GM23248 (cell line): ENCODE data around the gene NOS2. TPM values are rescaled to one million over a fixed set of nuclear protein-coding genes. Genes with fewer than 3 reads are reported as not detected.
"Not testable (repeated sequence)": the region's sequence is repeated elsewhere in the genome, so short reads cannot be mapped to it uniquely, and the experiment has no call there.

Experiments
- DNase-seq: peaks from one replicate; pipeline ENCODE4 v3.0.0-alpha.2; 2015
- H2AFZ ChIP-seq: fragments of 200-600 bp; sonication (generic); 2 replicates; pipeline ENCODE4 v1.6.1; 2016; ENCODE audit warnings: antibody characterized with exemption
- H3F3A ChIP-seq: fragments of 200-600 bp; sonication (generic); 2 replicates; pipeline ENCODE4 v1.6.1; 2016; ENCODE audit warnings: mild to moderate bottlenecking, antibody characterized with exemption, mixed run types; ENCODE audit not compliant: insufficient read depth
- H3K27ac ChIP-seq: fragments of 200-600 bp; sonication (generic); 2 replicates; pipeline ENCODE4 v1.5.1; 2016; ENCODE audit warnings: mild to moderate bottlenecking
- H3K27me3 ChIP-seq: fragments of 200-600 bp; sonication (generic); replicated peaks from 2 replicates; pipeline ENCODE4 v1.6.1; 2016; ENCODE audit warnings: mild to moderate bottlenecking; ENCODE audit not compliant: insufficient read depth
- H3K36me3 ChIP-seq: fragments of 200-600 bp; sonication (generic); 2 replicates; pipeline ENCODE4 v1.6.1; 2016; ENCODE audit warnings: low read depth, mild to moderate bottlenecking
- H3K4me1 ChIP-seq: fragments of 200-600 bp; sonication (generic); 2 replicates; pipeline ENCODE4 v1.6.1; 2016; ENCODE audit warnings: mild to moderate bottlenecking; ENCODE audit not compliant: insufficient read depth
- H3K4me2 ChIP-seq: fragments of 200-600 bp; sonication (generic); one replicate; pipeline ENCODE4 v1.6.1; 2016; ENCODE audit warnings: mild to moderate bottlenecking; ENCODE audit not compliant: unreplicated experiment
- H3K4me3 ChIP-seq: fragments of 200-600 bp; sonication (generic); 2 replicates; pipeline ENCODE4 v1.5.1; 2016; ENCODE audit warnings: mild to moderate bottlenecking
- H3K79me2 ChIP-seq: fragments of 200-600 bp; sonication (generic); 2 replicates; pipeline ENCODE4 v1.6.1; 2016; ENCODE audit warnings: mild to moderate bottlenecking; ENCODE audit not compliant: insufficient read depth
- H3K9ac ChIP-seq: fragments of 200-600 bp; sonication (generic); 2 replicates; pipeline ENCODE4 v1.6.1; 2016; ENCODE audit warnings: mild to moderate bottlenecking
- H3K9me2 ChIP-seq: fragments of 200-600 bp; sonication (generic); 2 replicates; pipeline ENCODE4 v1.6.1; 2016; ENCODE audit warnings: mixed run types, mild to moderate bottlenecking, moderate library complexity; ENCODE audit not compliant: insufficient read depth
- H3K9me3 ChIP-seq: fragments of 200-600 bp; sonication (generic); one replicate; pipeline ENCODE4 v1.6.1; 2017; ENCODE audit warnings: low read depth
- H4K20me1 ChIP-seq: fragments of 200-600 bp; sonication (generic); 2 replicates; pipeline ENCODE4 v1.6.0; 2016; ENCODE audit not compliant: insufficient read depth
- EZH2 ChIP-seq: fragments of 200-600 bp; sonication (generic); IDR thresholded peaks from 2 replicates; pipeline ENCODE4 v1.6.1; 2018; ENCODE audit warnings: antibody characterized with exemption, mild to moderate bottlenecking; ENCODE audit not compliant: insufficient read depth, poor library complexity, severe bottlenecking
- EZH2phosphoT487 ChIP-seq: fragments of 200-600 bp; sonication (generic); IDR thresholded peaks from 2 replicates; pipeline ENCODE4 v1.6.1; 2018; ENCODE audit warnings: antibody characterized with exemption, moderate library complexity, mild to moderate bottlenecking, low read depth; ENCODE audit not compliant: insufficient read depth
- WGBS, 2 experiments: methylation state at CpG; one replicate each; pipeline ENCODE4 v1.1.6; 2015 to 2017; ENCODE audit warnings: low lambda C conversion rate in 2 of 2, low coverage in 1 of 2; ENCODE audit errors: missing lambda C conversion rate in 2 of 2; 5-methylcytosine and 5-hydroxymethylcytosine counted together
- in situ Hi-C: fragments of 300-500 bp; cut with MboI; formaldehyde crosslinking; loops from 2 replicates; pipeline ENCODE4 v1.15.0; 2020
- polyA plus RNA-seq: library from polyadenylated mRNA; unstranded; fragments of >200 nt; fragmentation: Nextera tagmentation; extraction: Ambion mirVana; gene quantifications from 2 replicates; pipeline ENCODE4 v1.2.1, GENCODE V29; 2016
- total RNA-seq: library from RNA; depleted of rRNA; stranded (reverse); fragments of >200 nt; shearing (Covaris generic); gene quantifications from 2 replicates; pipeline ENCODE4 v1.2.3, GENCODE V29; 2014

NOS2 gene
- total and polyA plus RNA-seq, 2 experiments from 2014 or later: not detected

DNA sequence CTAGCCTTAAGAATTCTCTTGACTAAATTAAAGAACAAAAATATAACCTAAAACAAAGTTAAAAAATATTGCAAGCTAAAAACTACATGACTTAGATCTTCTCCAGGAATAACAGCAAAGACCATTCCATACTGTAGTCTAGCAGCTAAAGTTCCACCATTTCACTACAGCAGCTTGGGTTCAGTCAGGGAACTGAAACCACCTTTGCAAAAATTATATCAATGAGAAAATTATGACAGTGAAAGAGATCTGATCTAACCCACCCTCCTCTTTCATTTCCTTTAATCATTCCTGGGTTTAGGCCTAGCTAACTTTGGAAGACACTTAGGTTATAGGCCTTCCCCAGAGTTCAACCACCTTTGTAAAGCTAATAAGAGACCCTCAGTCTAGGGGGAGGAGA is 36.3 kb upstream of the NOS2 start:
- Histone ChIP-seq H3F3A (no peaks in the 10 kb centered on the region), H3K79me2 (no peaks in the 10 kb centered on the region), H3K27me3 (0 out of 2 replicates have a peak, but pooled peaks cover 4% of the 10 kb centered on the region), H3K36me3 (no peaks in the 10 kb centered on the region), H3K9me3 (no peaks in the 10 kb centered on the region), H3K4me2 (no peak overlapping the region), H2AFZ (no peak overlapping the region), H3K4me1 (no peaks in the 10 kb centered on the region), H4K20me1 (no peaks in the 10 kb centered on the region), H3K4me3 (no peak overlapping the region), H3K27ac (no peak overlapping the region), H3K9me2 (no peaks in the 10 kb centered on the region), H3K9ac (no peak overlapping the region)
- no peak for DNase-seq
- TF ChIP-seq EZH2phosphoT487 (no peak), EZH2 (no peak)
- in situ Hi-C loops: no loop called here

GRCh38 chr17:27834571-27834970 is 34.2 kb upstream of the NOS2 start:
- H4K20me1 ChIP-seq: no peaks in the 10 kb centered on the region
- WGBS, 2 experiments: 53 to 56% methylated on average over 3 of the region's 3 CpGs
- in situ Hi-C loops: no loop called here

GRCh38 chr17:27832831-27833230 is 32.5 kb upstream of the NOS2 start:
- no peaks in the 10 kb centered on the region for H3K4me1 ChIP-seq
- H3K27ac ChIP-seq: no peak overlapping the region
- H3K79me2 ChIP-seq: no peaks in the 10 kb centered on the region
- no peak overlapping the region for H3K4me2 ChIP-seq
- peaks cover 4% of the 10 kb centered on the region; the same call in 1 of the 2 replicates for H3K27me3 ChIP-seq
- no peak overlapping the region for H2AFZ ChIP-seq
- TF ChIP-seq EZH2: no peak
- no peak for TF ChIP-seq EZH2phosphoT487
- in situ Hi-C loops: no loop called here
- H3K9me3 ChIP-seq: no peaks in the 10 kb centered on the region
- H3F3A ChIP-seq: no peaks in the 10 kb centered on the region
- H4K20me1 ChIP-seq: no peaks in the 10 kb centered on the region
- no peak overlapping the region for H3K4me3 ChIP-seq
- no peak for DNase-seq
- no peaks in the 10 kb centered on the region for H3K36me3 ChIP-seq
- H3K9me2 ChIP-seq: no peaks in the 10 kb centered on the region
- H3K9ac ChIP-seq: no peak overlapping the region

More at GRCh38 chr17:27834571-27834970, 34.2 kb upstream of the NOS2 start:
- no peak for DNase-seq
- Histone ChIP-seq H2AFZ (no peak overlapping the region), H3K27me3 (0 out of 2 replicates have a peak, but pooled peaks cover 4% of the 10 kb centered on the region), H3K9ac (no peak overlapping the region), H3K9me3 (no peaks in the 10 kb centered on the region), H3K4me1 (no peaks in the 10 kb centered on the region), H3K9me2 (no peaks in the 10 kb centered on the region), H3K4me3 (no peak overlapping the region), H3F3A (no peaks in the 10 kb centered on the region), H3K79me2 (no peaks in the 10 kb centered on the region), H3K36me3 (no peaks in the 10 kb centered on the region), H3K4me2 (no peak overlapping the region), H3K27ac (no peak overlapping the region)
- TF ChIP-seq EZH2: no peak
- no peak for TF ChIP-seq EZH2phosphoT487

DNA sequence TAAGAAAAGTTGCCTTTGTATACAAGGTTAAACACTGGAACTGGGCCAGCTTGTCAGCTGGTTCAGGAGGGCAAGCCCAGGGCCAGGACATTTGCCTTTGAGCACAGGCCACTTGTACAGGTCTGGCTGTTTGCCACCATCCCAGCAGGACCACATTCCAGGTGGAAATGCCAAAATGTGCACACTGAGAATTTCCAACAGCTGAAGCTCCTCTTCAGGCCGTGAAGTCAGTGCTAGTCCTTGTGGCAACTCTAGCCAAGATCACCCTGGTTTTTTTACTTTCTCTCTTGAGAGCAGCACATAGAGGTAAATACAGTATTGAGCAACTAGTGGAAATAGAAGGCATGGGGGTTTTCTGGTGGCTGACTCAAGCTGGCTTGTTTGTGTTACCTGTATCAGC is 29.6 kb upstream of the NOS2 start:
- H3K27me3 ChIP-seq, H3K79me2 ChIP-seq, H2AFZ ChIP-seq, H3K9me2 ChIP-seq, H3K36me3 ChIP-seq, H4K20me1 ChIP-seq, in situ Hi-C loops, DNase-seq, H3K9ac ChIP-seq, H3K4me2 ChIP-seq, H3K4me3 ChIP-seq, H3K9me3 ChIP-seq, H3K27ac ChIP-seq, H3K4me1 ChIP-seq, H3F3A ChIP-seq: not testable (repeated sequence)
- 15 to 16% methylated on average over 1 of the region's 1 CpG for WGBS, 2 experiments

GRCh38 chr17:27829143-27829711 is 28.9 kb upstream of the NOS2 start:
- in situ Hi-C loops, H3K79me2 ChIP-seq, H3K9me3 ChIP-seq, H3K27ac ChIP-seq, H3K4me3 ChIP-seq, H2AFZ ChIP-seq, H3K27me3 ChIP-seq, H3K4me1 ChIP-seq, H3K36me3 ChIP-seq, DNase-seq, H3K4me2 ChIP-seq, H4K20me1 ChIP-seq, H3F3A ChIP-seq, H3K9me2 ChIP-seq, H3K9ac ChIP-seq: not testable (repeated sequence)
- no CpG with 5 or more reads among the region's 2 CpGs for WGBS, 2 experiments
